Astrocyte of the cerebellum (primary cell): Measurements from ENCODE around the gene WNT1.

Experiments used
- DNase-seq: peaks from one replicate; pipeline ENCODE4 v3.0.0-alpha.2; 2011; ENCODE audit warnings: low read depth
- H3K4me3 ChIP-seq: 2 replicates; pipeline ENCODE4 v1.5.1; 2011; ENCODE audit warnings: mild to moderate bottlenecking, low read depth, low read length, moderate library complexity
- CTCF ChIP-seq: IDR thresholded peaks from 2 replicates; pipeline ENCODE4 v1.5.1; 2012; ENCODE audit warnings: low read length, low read depth, moderate library complexity, mild to moderate bottlenecking; ENCODE audit errors: missing control alignments
- in situ Hi-C: cut with HindIII; loops from 2 replicates; pipeline ENCODE4 v1.10.0; 2017; ENCODE audit warnings: low sequenced_read_pairs

Gene WNT1

GRCh38 chr12:49030714-49031572, 52.8 kb downstream of the WNT1 start:
- no peak overlapping the region for H3K4me3 ChIP-seq
- in situ Hi-C loops: no loop called here
- DNase-seq: no peak
- no peak for TF ChIP-seq CTCF

GRCh38 chr12:49031573-49032161, 53.5 kb downstream of the WNT1 start:
- in situ Hi-C loops: no loop called here
- H3K4me3 ChIP-seq: no peak overlapping the region
- no peak for DNase-seq
- TF ChIP-seq CTCF: no peak
